HG02763 (cell line): ENCODE measurements around the gene SHANK1.
"Not testable (repeated sequence)": the region's sequence is repeated elsewhere in the genome, so short reads cannot be mapped to it uniquely, and the experiment has no call there.

Source experiments
- ATAC-seq: cut with Tn5 transposase; IDR thresholded peaks from one replicate; pipeline ENCODE4 v1.9.1; 2021; ENCODE audit warnings: mild to moderate bottlenecking, moderate library complexity; ENCODE audit not compliant: unreplicated experiment

Gene SHANK1

GRCh38 chr19:50719566-50719965, at the start of gene SHANK1:
Gene SHANK1, minus strand, starts transcription at chr19:50719802. Its CDS starts 2,883 bp downstream, at chr19:50716919.
- no peak for ATAC-seq

GRCh38 chr19:50768277-50768676, 48.7 kb upstream of the SHANK1 start:
- ATAC-seq = no peak

GRCh38 chr19:50767263-50767662, 47.7 kb upstream of the SHANK1 start:
- ATAC-seq = not testable (repeated sequence)

GRCh38 chr19:50766746-50767145, 47.1 kb upstream of the SHANK1 start:
- not testable (repeated sequence) for ATAC-seq

GRCh38 chr19:50764409-50764808, 44.8 kb upstream of the SHANK1 start:
- no peak for ATAC-seq

- ATAC-seq = not testable (repeated sequence)
Measured at GRCh38 chr19:50763521-50763920, 43.9 kb upstream of the SHANK1 start.

GRCh38 chr19:50761501-50761900, 41.9 kb upstream of the SHANK1 start:
- not testable (repeated sequence) for ATAC-seq

GRCh38 chr19:50759886-50760285, 40.3 kb upstream of the SHANK1 start:
- ATAC-seq = no peak

GRCh38 chr19:50759076-50759475, 39.5 kb upstream of the SHANK1 start:
- ATAC-seq = not testable (repeated sequence)

- not testable (repeated sequence) for ATAC-seq
Measured at GRCh38 chr19:50757624-50758023, 38.0 kb upstream of the SHANK1 start.

- ATAC-seq = not testable (repeated sequence)
Measured at GRCh38 chr19:50756244-50756643, 36.6 kb upstream of the SHANK1 start.

GRCh38 chr19:50753879-50754278, 34.3 kb upstream of the SHANK1 start:
- no peak for ATAC-seq

- no peak for ATAC-seq
Measured at GRCh38 chr19:50750010-50750409, 30.4 kb upstream of the SHANK1 start.

GRCh38 chr19:50749490-50749889, 29.9 kb upstream of the SHANK1 start:
- ATAC-seq = no peak

- not testable (repeated sequence) for ATAC-seq
Measured at GRCh38 chr19:50747141-50747540, 27.5 kb upstream of the SHANK1 start.

GRCh38 chr19:50745221-50745620, 25.6 kb upstream of the SHANK1 start:
- no peak for ATAC-seq

GRCh38 chr19:50743537-50743936, 23.9 kb upstream of the SHANK1 start:
- no peak for ATAC-seq

GRCh38 chr19:50741179-50741933, 21.8 kb upstream of the SHANK1 start:
- no peak for ATAC-seq

- no peak for ATAC-seq
Measured at GRCh38 chr19:50739914-50740426, 20.4 kb upstream of the SHANK1 start.

- ATAC-seq = no peak
Measured at GRCh38 chr19:50739132-50739913, 19.7 kb upstream of the SHANK1 start.

- ATAC-seq = no peak
Measured at GRCh38 chr19:50736338-50736737, 16.7 kb upstream of the SHANK1 start.

GRCh38 chr19:50735869-50736268, 16.3 kb upstream of the SHANK1 start:
- no peak for ATAC-seq
